ELR (cell line): ENCODE results near the gene ARNT2.

Source experiments
- DNase-seq: peaks from one replicate; pipeline ENCODE4 v3.0.0-alpha.2; 2015; ENCODE audit warnings: low read depth

The ARNT2 gene

DNA sequence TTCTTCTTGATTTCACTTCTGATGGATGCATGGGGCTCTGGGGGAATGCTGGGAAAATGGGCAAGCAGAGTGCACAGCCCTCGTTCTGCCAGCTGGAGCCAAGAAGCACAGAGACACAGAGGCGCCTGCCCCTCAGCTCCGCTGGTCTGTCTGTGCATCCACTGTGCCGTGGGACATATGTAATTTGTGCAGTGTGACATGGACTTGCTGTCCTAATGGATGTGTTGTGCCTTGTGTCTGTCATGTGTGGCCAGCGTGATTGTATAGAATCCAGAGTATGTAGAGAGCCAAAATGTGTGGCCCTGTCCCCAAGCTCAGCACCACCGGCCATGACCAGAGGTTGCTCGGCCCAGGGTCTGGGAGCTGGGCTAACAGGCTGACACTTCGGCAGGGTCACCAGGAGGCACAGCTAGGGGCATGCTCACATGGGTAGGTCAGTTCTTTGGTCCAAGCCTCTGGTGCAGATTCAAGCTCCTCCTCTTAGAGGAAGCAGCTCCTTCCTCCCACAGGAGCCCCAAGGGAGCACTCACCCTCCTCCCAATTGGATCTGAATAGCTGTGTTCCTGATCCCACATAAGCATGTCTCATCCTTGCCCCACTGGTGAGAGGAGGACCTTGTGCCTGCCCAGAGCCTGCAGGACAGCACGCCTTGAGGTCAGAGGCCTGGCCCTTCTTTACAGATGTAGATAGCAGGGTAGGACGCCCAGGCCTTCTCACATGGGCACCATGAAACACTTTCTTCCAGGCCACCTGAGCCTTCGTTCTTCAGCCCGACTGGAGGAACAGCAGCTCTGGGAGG is 190.1 kb downstream of the ARNT2 start:
- no peak for DNase-seq

DNA sequence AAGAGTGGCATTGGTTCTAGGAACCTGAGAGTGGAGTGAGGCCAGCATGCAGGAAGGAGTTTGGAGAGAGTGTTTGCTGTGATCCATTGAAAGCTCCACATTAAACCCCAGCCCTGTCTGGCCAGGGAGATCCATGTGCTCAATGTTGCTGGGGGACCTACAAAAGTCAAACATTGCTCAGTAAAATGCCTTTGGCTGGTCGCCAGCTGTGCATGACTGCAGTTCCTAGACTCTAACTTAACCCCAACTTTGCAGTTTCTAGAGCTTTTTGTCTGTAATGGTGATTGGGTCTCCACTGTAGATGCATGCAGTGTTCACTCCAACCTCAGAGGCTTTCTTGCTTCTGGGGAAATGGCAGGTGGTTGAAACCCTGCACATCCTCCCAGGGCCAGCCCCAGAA is 191.2 kb downstream of the ARNT2 start:
- DNase-seq = no peak

DNA sequence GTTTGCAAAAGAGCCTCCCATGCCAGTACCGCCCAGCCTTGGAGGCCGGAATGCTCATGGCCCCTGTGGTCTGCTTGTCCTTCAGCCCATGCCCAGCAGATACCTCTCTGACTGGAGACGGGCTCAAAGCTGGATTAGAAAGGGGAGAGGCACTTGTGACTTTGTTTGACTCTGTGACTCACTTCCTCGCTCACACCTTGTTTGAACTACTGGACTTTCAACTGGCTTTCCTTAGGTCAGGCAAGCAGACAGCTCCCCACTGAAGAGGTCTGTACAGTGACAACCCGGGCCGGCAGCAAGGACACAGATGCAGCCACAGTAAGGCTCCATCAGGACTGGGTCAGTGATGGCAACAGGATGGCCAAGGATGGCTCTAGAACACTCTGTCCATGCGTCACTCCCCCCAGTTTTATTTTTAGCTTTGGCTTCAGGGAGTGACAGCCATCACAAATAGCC is 192.4 kb downstream of the ARNT2 start:
- peak; percentile 59 for DNase-seq

DNA sequence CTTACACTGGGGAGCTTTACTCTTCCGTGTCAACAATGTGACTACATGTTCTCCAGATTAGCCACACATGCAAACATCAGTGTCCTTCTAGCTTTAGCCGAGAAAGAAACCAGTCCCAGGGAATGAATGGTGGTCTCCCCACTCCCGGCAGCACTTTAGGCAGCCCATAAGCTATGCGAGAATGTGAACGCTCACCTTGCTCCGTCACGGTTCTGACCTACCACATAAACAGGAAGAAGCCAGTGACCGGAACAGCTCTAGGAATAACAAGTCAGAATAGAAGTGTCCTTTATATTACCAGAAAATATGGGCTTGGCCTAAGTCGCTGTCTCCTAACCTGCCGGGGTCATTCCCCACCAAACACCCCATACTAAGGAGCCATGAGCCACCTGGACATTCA is 192.9 kb downstream of the ARNT2 start:
- DNase-seq = no peak

GRCh38 chr15:80599359-80599758 is 195.2 kb downstream of the ARNT2 start:
- peak; percentile 86 for DNase-seq

GRCh38 chr15:80600626-80601025 is 196.4 kb downstream of the ARNT2 start:
- DNase-seq = no peak

GRCh38 chr15:80601256-80601655 is 197.1 kb downstream of the ARNT2 start:
- DNase-seq = no peak

GRCh38 chr15:80604583-80605575 is 200.7 kb downstream of the ARNT2 start:
- DNase-seq = no peak

DNA sequence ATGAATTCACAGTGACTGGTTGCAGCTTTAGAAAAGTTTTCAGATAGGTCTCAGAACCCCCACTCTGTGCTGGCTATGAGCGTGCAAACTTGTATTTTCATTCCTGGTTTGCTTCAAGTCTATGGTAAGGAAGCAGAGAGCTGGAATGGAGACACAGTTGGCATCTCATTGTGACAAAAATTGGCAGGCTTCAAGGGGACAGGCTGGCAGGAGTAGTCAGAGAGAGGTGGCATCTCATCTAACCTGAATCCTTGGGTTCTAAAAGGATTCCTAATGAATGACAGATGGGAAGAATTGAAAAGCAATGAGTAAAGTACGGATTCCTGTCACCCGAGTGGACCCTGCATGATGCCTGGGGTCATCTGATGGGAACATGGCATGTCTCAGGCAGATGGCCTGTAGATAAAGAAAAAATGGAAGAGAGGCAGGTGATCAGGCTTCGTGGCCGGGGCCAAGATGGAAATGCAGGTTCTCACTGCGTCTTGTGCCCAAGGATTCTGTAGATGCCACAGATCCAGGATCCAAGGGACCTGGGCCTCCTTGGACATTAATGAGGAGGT is 201.5 kb downstream of the ARNT2 start:
- no peak for DNase-seq

DNA sequence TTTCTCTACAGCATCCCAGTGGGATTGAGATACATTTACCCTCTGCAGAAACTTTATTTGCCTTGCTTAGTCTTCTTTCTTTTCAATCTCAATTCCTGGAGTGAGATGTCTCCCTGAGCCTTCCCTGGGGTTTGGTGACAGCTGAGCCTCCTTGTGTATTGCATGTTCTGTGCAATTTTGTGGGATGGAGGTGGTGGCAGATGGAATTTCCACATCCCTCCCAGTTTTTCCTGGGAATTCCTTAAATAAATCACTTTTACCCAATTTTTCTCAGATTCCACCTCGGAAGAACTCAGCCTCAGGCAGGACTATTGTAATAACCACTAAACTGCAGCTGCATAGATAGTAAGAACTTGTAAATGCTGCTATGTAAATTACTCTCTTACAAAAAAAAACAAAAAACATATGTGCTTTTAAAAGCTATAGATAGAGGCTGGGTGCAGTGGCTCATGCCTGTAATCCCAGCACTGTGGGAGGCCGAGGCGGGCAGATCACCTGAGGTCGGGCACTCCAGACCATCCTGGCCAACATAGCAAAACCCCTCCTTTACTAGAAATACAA is 202.4 kb downstream of the ARNT2 start:
- no peak for DNase-seq

GRCh38 chr15:80607287-80607980 is 203.3 kb downstream of the ARNT2 start:
- DNase-seq = no peak

- DNase-seq = no peak
Observed at GRCh38 chr15:80608688-80609087, 204.5 kb downstream of the ARNT2 start.

DNA sequence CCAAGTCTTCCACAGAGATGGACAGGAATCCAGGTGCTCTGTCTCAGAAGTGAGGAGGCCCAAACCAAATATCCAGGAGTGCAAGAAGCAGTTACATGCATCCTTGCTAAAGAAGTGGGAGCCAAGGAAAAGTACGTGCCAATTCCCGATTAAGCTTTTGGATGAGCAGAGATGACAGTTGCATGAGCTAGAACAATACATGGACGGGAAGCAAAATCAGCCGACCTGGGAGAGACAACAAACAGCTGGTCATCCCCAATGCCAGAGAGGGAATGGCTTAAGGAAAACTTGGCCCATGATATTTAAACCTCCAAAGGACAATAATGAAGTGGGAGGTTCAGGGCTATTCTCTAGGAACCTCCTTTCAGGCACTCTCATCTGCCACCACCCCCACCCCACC is 204.9 kb downstream of the ARNT2 start:
- DNase-seq = no peak

- no peak for DNase-seq
Observed at GRCh38 chr15:80609512-80609946, 205.3 kb downstream of the ARNT2 start.

DNA sequence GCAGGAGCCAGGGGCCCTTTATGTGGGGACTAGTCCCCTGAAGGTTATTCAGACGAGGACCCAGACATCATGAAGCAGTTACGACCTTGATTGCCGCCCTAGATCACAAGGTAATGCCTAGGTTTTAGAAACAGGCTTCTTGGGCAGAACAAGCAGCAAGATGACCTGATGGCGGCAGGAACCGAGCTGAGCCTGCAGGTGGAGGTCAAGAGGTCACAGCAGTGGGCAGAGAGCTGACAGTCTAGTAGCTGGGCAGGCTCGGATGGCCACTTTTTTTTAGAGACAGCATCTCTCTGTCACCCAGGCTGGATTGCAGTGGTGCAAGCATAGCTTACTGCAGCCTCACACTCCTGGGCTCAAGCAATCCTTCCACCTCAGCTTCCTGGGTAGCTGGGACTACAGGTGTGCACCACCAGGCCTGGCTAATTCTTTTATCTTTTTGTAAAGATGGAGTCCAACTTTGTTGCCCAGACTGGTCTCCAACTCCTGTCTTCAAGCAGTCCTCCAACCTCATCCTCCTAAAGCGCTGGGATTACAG is 207.4 kb downstream of the ARNT2 start:
- DNase-seq = no peak

DNA sequence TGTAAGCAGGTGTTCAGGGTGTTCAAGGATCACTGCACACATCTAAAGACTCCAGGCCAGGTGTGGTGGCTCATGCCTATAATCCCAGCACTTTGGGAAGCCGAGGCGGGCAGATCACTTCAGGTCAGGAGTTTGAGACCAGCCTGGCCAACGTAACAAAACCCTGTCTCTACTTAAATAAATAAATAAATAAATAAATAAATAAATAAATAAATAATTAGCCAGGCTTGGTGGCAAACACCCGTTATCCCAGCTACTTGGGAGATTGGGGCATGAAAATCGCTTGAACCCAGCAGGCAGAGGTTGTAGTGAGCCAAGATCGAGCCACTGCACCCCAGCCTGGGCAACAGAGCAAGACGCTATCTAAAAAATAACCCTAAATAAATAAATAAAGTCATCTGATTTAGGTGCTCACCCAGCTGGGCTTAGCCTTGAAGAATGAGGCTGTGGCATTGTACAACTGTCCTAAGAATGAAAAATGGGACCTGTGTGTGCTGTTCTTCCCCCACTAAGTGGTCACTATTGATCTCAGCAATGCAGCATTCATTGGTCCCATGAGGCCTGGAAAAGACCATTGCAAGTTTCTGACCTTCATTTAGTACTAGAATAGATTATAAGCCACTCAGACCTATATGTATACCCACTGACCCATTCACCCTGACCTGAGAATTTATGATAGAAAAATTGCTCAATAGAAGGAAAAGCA is 208.1 kb downstream of the ARNT2 start:
- no peak for DNase-seq

DNA sequence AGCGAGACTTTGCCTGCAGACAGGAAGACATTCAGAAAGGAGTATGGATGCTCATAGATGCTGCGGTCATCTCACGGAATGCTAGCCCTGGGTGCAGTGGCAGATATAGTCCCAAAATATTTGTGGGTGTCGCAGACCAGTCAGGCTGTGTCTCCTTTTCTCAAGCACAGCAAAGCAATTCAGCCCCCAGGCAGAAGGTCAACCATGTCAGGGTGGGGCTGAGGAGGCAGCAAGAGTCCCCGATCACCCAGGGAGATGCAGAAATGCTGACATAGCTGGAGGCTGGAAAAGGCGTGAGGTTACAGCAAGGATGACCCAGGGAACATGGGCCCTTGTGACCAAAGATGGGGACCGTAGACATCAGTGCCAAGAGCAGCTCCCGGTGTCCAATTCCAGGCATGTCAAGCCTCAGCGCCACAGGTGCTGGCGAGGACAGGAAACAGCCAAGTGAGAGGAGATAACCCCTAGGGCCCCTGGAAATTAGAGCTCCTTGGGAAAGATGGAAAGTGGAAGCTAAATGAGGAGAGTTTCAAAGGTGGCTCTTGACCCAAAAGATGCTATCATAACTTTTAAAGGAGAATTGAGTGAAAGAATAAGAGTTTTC is 209.7 kb downstream of the ARNT2 start:
- no peak for DNase-seq

DNA sequence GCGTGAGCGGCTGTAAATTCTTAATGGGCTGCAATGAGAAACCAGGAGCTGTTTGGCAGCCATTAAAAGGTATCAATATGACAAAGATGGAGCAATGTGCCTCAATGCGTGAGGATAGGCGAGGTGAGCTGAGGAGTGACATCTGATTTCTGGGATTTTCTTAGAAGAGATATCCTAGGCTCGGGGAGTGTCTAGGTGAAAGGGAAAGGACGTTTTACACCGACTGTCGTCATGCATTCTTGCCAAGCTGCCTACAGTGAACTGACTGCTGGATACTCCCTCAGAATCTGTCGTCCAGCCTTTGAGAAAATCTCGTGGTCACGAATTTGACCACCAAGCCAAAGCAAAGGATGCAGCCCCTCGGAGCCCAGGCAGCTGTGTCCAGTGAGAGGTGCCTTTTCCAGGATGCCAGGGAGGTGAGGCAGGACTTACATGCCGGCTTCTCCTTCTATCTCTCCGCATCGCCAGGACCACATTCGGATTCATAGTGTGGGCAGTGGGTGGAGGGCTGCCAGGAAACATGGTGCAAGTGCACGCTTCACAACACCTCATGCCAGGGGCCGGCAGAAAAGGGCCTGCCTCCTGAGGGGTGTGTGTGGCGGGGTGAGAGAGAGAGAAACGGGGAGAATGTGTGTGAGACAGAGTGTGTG is 210.7 kb downstream of the ARNT2 start:
- DNase-seq = no peak

DNA sequence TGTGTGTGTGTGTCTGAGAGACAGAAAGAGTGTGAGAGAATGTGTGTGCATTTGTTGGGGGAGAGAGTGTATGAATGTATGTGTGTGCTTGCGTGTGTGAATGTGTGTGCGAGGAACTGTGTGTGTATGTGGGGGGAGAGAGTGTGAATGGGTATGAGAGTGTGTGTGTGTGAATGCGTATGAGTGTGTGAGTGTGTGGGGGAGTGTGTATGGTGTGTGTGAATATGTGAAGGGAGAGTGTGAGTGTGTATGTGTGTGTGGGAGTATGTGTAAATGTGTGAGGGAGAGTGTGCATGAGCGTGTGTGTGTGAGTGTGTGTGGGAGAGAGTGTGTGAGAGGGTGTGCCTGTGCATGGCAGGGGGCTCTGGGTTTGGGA is 211.2 kb downstream of the ARNT2 start:
- DNase-seq = no peak
